GM06990 (cell line): ENCODE data around the gene MAN1A1.
"Not testable (repeated sequence)": the region's sequence is repeated elsewhere in the genome, so short reads cannot be mapped to it uniquely, and the experiment has no call there.

Experiments
- DNase-seq: peaks from one replicate; pipeline ENCODE4 v3.0.0-alpha.2; 2011; ENCODE audit not compliant: insufficient read length; ENCODE audit errors: extremely low read depth
- H3K27me3 ChIP-seq: replicated peaks from 2 replicates; pipeline ENCODE4 v1.6.0; 2011; ENCODE audit warnings: low read length; ENCODE audit not compliant: control insufficient read depth, insufficient read depth
- H3K36me3 ChIP-seq: 2 replicates; pipeline ENCODE4 v1.5.1; 2011; ENCODE audit warnings: low read length; ENCODE audit not compliant: control insufficient read depth, insufficient read depth
- H3K4me3 ChIP-seq: replicated peaks from 2 replicates; pipeline ENCODE4 v1.5.1; 2011; ENCODE audit warnings: low read depth, mild to moderate bottlenecking, control low read depth, low read length
- TF ChIP-seq, protein P1 (sequence below): IDR thresholded peaks from 2 replicates; pipeline ENCODE4 v1.5.1; 2011; ENCODE audit warnings: low read length, control low read depth, mild to moderate bottlenecking, inconsistent platforms; ENCODE audit not compliant: insufficient read depth, poor library complexity, severe bottlenecking

Gene MAN1A1

GRCh38 chr6:119160911-119161310 is 188.7 kb downstream of the MAN1A1 start:
- Histone ChIP-seq H3K27me3 (no peaks in the 10 kb centered on the region; the same call in 1 of the 2 replicates), H3K36me3 (no peaks in the 10 kb centered on the region), H3K4me3 (no peak overlapping the region)
- TF ChIP-seq, protein P1, sequence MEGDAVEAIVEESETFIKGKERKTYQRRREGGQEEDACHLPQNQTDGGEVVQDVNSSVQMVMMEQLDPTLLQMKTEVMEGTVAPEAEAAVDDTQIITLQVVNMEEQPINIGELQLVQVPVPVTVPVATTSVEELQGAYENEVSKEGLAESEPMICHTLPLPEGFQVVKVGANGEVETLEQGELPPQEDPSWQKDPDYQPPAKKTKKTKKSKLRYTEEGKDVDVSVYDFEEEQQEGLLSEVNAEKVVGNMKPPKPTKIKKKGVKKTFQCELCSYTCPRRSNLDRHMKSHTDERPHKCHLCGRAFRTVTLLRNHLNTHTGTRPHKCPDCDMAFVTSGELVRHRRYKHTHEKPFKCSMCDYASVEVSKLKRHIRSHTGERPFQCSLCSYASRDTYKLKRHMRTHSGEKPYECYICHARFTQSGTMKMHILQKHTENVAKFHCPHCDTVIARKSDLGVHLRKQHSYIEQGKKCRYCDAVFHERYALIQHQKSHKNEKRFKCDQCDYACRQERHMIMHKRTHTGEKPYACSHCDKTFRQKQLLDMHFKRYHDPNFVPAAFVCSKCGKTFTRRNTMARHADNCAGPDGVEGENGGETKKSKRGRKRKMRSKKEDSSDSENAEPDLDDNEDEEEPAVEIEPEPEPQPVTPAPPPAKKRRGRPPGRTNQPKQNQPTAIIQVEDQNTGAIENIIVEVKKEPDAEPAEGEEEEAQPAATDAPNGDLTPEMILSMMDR, result no peak
- DNase-seq, result no peak

DNA sequence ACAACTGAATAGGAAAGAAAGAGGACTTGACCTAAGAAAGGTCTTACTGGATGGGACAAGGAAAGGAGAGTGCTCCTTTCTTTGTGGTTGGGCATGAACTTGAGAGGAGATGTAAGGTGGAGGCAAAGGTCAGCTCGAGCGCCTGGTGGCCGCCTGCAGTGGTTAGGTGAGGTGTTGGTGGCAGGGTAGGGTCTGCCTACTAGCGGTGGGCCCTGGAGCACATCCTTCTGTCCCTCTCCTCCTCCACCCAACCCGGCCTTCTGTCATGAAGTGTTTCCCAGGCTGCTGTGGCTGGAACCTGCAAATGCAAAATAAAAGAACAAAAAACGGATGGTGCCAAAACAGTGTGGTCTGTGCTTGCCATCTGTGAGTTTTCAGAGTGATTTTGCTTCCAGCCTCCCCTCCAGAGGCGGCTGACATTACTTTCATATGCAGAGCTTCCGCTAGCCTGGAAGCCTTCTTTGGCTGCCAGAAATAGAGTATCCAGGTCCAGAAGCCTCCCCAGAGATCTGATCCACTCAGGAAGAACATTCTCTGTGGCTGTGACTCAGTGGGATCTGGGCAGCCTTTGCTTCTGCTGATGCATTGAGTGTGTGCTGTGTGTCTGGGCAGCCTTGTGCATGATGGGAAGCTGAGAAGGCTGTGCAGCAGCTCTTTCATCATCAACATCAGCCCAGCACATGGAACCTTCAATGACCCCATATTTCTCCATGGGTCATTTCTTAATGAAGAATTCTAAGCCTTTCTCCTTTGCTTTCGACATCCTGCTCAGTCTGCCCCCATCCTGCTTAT is 191.3 kb downstream of the MAN1A1 start:
- H3K27me3 ChIP-seq, result no peaks in the 10 kb centered on the region; the same call in 1 of the 2 replicates
- H3K4me3 ChIP-seq, result no peak overlapping the region
- no peaks in the 10 kb centered on the region for H3K36me3 ChIP-seq
- no peak for DNase-seq
- TF ChIP-seq, protein P1, result no peak

DNA sequence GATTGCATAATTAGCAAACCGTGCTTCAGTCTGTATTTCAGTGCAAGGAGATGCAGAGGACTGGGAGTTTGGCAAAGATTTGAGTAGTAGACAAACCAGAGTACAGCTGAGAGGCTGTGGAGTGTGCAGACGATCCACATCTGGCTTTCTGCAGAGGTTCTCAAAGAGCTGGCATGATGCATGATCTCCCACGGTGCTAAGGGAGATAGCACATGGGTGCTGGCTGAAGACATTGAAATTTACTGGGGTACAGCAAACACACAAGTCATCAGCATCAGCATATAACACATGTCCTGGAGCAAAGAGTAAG is 192.1 kb downstream of the MAN1A1 start:
- no peaks in the 10 kb centered on the region for H3K36me3 ChIP-seq
- TF ChIP-seq, protein P1, result no peak
- H3K4me3 ChIP-seq, result no peak overlapping the region
- H3K27me3 ChIP-seq, result no peaks in the 10 kb centered on the region; the same call in 1 of the 2 replicates
- no peak for DNase-seq

GRCh38 chr6:119156757-119157505 is 192.6 kb downstream of the MAN1A1 start:
- H3K4me3 ChIP-seq, result no peak overlapping the region
- TF ChIP-seq, protein P1, result no peak
- DNase-seq, result no peak
- no peaks in the 10 kb centered on the region; the same call in 1 of the 2 replicates for H3K27me3 ChIP-seq
- H3K36me3 ChIP-seq, result no peaks in the 10 kb centered on the region

DNA sequence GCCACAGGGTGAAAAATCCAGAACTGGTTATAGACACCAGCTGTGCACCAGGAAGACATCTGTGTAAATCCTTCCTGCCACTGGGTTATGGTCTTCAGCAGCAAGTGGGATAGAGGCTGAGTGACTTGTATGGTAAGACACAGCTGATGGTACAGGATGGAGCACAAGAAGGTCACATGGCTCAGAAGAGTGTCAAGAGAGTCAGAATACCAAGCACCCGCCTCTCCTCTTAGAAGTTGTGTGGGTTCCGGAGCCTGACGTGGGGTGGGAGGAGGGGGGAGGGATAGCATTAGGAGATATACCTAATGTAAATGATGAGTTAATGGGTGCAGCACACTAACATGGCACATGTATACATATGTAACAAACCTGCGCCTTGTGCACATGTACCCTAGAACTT is 193.5 kb downstream of the MAN1A1 start:
- not testable (repeated sequence) for H3K27me3 ChIP-seq, DNase-seq, H3K4me3 ChIP-seq, H3K36me3 ChIP-seq

DNA sequence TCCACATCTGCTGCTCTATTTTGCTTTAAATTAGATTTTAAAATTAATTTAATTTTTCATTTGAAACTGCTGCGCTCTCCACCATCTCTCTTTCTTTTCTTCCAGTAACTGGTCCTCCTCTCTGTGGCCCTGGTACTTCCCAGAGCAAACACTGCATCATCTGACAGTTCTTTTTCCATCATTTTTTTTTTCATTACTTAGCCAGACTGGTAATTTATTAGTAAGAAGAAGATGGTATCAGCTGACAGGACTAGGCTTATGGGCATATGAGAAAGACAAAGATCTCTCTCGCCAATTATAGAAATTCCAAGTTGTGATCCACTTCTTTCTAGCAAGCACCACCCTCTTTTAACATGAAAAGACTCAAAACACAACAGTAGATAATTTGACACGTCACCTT is 197.4 kb downstream of the MAN1A1 start:
- Histone ChIP-seq H3K36me3 (no peaks in the 10 kb centered on the region), H3K27me3 (no peaks in the 10 kb centered on the region), H3K4me3 (no peak overlapping the region)
- TF ChIP-seq, protein P1, result no peak
- DNase-seq, result no peak
